GM21717 (cell line): ENCODE results near the gene BCR.

ENCODE experiments used
- ATAC-seq: cut with Tn5 transposase; IDR thresholded peaks from one replicate; pipeline ENCODE4 v1.9.1; 2021; ENCODE audit warnings: mild to moderate bottlenecking, moderate library complexity; ENCODE audit not compliant: unreplicated experiment

BCR gene

GRCh38 chr22:23227380-23227779 lies 47.1 kb downstream of the BCR start:
- ATAC-seq = no peak

DNA sequence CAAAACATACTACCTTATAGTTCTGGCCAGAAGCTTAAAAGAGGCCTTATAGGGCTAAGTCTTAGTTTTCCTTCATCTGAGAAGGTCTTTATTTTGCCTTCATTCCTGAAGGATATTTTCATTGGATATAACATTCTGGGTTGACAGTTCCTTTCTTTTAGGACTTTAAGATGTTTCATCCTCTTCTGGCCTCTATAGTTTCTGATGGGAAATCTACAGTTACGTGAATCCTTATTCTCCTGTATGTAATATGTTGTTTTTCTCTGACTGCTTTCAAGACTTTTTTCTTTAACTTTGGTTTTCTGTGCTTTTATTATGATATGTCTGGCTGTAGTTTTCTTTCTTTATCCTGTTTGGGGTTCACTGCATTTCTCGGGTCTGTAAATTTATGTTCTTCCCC lies 48.2 kb downstream of the BCR start:
- no peak for ATAC-seq

DNA sequence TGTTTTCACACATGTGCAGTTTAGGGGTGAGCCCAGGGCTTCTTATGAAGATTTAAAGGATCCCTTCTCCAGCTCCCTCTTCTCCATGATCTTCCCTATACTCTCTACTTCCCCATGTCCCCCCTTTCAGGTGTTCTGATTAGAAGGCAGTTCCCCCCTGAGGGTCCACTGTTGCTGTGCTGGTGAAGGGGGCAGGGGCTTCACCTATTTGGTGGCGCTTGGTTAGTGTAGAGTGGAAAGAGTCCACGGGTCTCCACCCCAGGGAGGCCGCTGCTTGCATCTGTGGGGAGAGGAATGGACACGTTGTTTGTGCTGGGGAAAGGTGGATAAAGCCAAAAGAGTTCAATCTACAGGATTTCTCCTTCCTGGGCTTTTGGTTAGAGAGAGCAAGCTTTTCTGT lies 49.3 kb downstream of the BCR start:
- no peak for ATAC-seq

DNA sequence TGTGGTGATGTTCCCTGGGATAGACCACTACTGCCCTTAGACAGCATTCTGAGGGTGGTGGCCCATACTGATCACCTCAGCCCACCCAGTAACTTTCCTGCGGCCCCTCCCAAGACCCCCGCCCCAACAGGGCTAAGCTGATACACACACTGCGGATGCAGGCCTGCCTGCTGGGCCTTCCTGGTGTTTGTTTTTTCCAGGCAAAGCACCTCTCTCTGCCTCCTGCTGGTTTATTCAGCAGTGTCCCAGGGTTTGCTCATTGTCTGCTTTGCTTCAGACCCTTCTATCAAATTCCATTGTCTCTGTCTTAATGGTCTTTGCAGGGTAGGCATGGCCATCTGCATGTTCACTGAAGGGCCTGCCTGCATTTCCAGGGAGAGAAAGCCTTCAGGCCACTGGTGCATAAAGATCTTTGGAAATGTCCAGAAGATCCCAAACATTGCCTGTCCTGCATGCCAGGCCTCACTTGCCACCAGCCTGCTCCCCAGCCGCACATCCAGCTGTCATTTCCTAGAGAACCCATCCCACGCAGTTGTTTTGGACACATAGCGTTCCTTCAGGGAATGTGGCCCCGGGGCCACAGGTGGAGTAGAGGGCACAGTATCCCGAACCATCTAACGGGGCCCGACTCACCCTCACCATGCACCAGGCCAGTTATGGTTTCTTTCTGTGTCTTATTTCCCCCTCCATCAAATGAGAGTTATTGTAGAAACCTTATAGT lies 50.2 kb downstream of the BCR start:
- ATAC-seq = no peak

GRCh38 chr22:23231471-23232093 lies 51.3 kb downstream of the BCR start:
- no peak for ATAC-seq

DNA sequence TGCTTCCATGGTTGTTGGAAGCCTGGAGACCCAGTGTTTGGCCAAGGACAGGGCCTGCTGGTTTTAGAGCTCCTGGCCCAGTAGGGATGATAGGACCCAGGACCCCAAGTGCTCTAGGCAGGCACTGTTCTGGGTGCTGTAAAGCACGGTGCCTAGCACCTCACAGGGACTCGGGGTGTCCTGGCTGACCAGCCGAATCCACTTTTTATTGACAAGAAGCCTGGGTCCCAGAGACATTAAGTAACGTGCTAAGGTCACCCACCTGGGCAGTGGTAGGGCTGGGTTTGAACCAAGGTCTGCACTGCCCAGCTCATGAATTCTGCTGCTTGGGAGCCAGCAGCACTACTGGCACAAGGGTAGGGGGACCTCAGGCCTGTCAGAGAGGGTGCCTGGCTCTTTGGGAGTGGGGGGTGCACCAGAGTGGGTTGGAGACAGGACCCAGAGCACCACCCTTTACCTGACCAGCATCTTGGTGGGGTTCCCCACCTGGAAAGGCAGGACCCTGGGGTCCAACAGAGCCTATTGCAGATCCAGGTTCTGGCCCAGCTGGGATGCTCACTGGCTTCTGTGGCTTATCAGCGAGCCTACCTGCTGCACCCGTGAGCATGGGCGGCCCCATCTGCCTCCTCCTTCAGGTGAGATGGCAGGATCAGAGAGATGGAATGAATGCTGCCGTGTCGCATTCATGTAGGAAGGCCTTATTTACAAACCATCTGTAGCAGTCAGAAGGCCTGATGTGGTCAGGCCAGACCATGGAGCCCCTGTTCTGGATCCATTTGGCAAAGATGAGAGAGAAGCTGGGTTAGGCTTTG lies 52.0 kb downstream of the BCR start:
- no peak for ATAC-seq

DNA sequence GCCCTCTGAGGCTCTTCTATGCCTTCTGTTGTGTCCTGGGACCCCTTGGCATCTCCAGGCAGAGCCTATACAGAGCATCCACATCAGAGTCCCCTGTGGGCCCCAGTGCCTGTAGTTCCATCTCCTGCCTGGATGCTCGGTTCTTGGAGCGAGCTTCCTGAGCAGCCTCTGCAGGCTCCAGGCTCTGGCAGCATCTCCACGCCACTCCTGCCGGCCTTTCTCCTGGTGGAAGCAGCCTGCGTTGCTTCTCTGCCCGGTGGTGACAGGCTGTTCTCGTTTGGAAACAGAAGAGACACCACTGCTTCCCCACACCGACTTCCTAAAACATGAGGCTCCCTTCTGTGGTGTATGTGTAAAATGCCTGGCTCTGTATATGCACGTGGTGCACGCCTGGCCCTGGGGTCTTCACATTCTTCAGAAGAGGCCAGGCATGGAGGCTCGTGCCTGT lies 52.8 kb downstream of the BCR start:
- no peak for ATAC-seq

DNA sequence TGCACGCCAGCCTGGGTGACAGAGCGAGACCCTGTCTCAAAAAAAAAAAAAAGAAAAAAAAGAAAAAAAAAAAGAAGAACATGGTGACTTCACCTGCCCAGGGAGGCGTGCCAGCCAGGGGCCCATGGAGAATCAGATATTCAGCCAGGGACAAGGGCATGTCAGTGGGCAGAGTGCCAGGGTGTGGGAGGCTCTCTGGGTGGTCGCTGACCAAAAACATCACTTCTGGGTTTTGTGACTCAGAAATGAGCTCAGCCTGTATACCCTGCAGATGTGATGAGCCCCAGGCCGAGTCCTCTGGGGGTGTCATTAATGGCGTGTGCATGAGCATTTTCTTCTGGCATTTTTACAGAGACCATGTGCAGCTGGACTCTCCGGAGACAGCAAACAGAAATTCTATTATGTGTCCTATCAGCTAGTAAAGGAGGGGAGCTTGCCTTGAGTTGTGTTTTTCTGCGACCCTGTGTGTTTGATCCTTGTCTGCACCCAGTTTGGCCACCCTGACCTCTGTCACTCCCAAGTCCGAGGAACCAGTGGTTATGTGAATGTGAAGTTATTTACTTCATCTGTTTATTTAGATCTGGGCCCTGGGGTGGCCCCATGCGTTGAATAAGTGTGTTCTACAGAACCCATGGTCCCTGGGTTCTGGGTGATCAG lies 53.6 kb downstream of the BCR start:
- ATAC-seq = no peak

DNA sequence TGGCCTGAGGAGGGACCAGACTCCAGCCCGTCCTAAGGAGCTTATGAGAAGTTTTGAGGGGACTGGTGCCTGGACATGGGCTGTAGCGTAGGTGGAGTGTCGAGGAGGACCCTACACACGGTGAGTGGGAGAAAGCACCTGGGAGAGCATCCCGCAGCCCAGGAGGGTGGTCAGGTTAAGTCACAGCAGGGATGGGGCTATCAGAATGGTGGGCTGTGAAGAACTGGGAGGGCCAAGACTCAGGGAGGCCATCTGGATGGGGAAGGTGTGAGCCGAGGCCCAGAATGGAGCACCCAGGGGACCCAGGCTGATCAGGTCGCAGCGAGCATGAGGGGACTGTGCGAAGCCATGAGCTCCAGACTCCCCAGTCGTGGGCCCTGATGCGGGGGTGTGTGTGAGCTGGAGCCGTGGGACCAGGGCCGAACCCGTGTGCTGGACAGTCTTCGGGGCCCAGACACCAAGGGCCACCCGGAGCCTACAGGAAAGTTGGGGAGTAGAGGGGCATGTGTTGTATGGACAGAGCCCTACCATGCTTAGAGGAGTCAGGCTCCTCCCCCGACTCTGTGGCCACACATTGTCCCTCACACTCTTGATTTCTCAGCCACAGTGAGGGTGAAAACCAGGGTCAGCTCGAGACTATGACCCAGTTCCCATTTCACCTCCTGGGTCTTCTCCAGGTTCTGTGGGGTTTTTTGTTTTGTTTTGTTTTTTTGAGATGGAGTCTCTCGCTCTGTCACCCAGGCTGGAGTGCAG lies 54.3 kb downstream of the BCR start:
- no peak for ATAC-seq

- ATAC-seq = no peak
These were observed 55.1 kb downstream of the BCR start for GRCh38 chr22:23235425-23235824.

DNA sequence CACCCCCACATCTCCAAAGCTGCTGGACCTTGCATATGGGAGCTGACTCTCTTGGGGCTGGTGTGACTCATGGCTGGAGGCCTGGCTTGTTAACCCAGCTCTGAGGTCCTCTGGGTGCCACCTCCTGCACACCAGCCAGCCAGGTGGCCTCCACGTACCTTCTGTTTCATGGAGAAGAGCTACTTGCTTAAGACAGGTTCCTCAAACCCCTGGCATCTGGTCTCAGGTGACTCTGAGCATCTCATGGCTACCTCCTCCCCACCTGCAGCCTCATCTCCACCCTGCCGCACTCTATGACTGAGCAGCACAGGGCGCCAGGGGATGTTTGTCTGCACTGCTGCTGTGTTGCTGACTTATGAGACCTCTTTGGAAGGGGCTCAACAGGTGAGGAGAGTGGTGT lies 55.7 kb downstream of the BCR start:
- ATAC-seq = no peak

DNA sequence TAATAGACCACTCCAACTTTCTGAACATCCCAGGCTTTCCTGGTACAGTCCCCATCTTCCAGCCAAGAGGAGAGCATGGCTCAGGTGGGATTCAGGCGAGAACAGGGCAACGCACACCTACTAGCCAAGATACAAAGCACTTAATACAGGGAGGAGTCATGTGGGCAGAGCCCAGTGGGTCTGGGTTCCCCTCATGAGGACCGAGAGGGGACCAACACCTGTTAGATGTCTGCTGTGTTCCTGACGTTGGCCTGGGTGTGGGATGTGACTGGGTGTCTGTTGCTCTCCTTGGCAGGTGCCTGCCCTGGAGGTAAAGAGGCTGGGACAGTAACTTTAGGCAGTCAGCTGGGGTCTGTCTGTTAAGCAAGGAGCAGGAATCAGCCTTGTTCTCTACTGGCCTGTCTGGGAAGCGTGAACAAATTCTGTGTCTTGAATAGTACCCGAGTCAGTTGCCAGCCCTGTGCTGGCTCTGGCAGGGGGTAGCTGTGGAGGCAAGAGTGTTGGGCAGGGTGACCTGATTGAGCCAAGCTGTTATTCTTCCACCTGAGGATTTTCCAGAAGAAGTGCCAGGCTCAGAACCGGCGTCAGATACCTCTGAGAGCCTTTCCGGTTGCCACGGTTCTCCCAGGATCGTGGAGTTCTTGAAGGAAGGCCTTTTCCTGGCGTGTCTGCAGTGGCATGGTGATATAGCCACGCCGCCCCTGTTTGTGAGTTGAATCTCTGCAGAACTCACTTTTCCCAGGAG lies 56.3 kb downstream of the BCR start:
- no peak for ATAC-seq

DNA sequence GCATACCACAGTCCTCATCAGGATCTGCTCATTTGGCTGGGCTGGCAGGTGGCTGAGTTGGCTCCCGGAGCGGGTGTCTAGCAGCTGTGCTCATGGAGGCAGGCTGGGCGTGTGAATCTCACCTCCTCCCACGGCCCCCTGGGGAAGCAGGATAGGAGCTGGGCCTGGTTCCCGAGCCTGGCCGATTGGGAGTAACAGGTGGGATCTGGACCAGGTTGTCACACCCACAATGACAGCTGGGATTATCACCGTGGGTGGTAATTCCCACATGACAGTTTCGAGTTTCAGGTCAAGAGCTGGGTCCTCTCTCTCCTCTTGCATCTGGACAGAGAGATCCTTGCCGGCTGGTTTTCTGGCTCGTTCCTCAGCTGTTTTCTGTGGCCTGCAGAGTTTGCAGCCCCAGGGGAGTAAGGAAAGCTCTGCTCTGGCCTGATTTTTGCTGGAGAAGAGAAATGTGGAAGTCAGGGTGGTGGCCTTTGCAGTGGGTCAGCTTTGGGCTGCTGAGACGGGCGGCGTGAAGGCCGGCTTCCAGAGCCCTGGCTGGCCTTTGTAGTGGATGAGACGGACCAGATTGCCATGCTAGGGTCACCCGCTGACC lies 57.0 kb downstream of the BCR start:
- no peak for ATAC-seq

GRCh38 chr22:23237841-23238240 lies 57.5 kb downstream of the BCR start:
- ATAC-seq = no peak

- ATAC-seq = no peak
These were observed 58.4 kb downstream of the BCR start for GRCh38 chr22:23238707-23239106.

DNA sequence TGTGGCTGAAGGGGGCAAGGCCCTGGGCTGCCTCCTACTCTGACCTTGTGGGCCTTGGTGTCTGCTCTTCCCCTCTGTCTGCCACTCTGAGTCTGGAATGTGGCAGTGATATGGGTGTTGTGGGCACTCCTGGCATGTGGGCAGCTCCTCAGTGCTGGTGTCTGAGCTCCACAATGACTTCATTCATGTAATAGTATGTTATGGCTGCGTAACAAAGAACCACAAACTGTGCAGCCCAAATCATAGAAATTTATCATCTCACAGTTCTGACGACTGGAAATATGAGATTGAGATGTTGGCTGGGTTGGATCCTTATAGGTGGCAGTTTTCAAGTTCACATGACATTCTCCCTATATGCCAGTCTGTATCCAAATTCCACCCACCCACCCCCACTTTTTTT lies 59.1 kb downstream of the BCR start:
- no peak for ATAC-seq

DNA sequence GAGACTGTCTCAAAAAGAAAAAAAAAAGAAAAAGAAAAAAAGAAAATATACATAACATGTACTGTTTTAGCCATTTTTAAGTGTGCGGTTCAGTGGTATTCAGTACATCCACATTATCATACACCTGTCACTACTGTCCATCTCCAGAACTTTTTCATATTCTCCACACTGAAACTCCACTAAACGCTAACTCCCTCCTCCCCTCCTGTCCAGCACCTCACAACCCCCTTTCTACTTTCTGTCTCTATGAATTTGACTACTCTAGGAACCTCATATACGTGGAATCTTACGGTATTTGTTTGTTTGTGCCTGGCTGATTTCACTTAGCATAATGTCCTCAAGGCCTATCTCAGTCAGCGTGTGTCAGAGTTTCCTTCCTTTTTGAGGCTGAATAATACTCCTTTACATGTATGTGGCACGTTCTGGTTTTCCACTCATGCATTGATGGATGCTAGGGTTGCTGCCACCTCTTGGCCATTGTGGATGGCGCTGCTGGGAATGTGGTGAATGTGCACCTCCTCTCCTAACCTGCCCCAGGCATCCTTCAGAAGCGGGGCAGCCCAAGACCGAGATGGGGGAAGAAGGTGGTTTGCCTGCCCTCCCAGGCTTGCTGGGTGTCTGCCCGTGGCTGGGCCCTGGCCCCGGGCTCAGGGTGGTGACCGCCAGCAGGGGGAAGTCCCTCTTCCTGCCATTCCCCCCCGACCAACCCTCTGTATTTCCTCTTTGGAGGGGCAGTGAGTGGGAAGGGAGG lies 60.5 kb downstream of the BCR start:
- no peak for ATAC-seq

- no peak for ATAC-seq
These were observed 61.5 kb downstream of the BCR start for GRCh38 chr22:23241562-23242472.
